ENCODE results near the gene DBX1.

The DBX1 gene

GRCh38 chr11:20155683-20156279 is 4.5 kb downstream of the DBX1 start:
- no peak for TF ChIP-seq GATA2 (IDR thresholded peaks at IDR 0.05; ENCODE audit: low read depth, low read length)
- no peak for TF ChIP-seq GATA3 (IDR thresholded peaks at IDR 0.05; ENCODE audit: low read depth, low read length)

- TF ChIP-seq GATA3 (IDR thresholded peaks at IDR 0.05; ENCODE audit: low read depth, low read length) (no peak), GATA2 (IDR thresholded peaks at IDR 0.05; ENCODE audit: low read depth, low read length) (no peak)
These were observed 5.9 kb downstream of the DBX1 start for GRCh38 chr11:20154381-20154780.

- no peak for TF ChIP-seq GATA2 (IDR thresholded peaks at IDR 0.05; ENCODE audit: low read depth, low read length)
- no peak for TF ChIP-seq GATA3 (IDR thresholded peaks at IDR 0.05; ENCODE audit: low read depth, low read length)
These were observed 21.6 kb downstream of the DBX1 start for GRCh38 chr11:20138707-20139106.

- TF ChIP-seq GATA2 (IDR thresholded peaks at IDR 0.05; ENCODE audit: low read depth, low read length) (no peak), GATA3 (IDR thresholded peaks at IDR 0.05; ENCODE audit: low read depth, low read length) (no peak)
These were observed 22.6 kb downstream of the DBX1 start for GRCh38 chr11:20137637-20138036.

- TF ChIP-seq GATA2 (IDR thresholded peaks at IDR 0.05; ENCODE audit: low read depth, low read length): no peak
- no peak for TF ChIP-seq GATA3 (IDR thresholded peaks at IDR 0.05; ENCODE audit: low read depth, low read length)
These were observed 25.1 kb downstream of the DBX1 start for GRCh38 chr11:20134991-20135736.

- no peak for TF ChIP-seq GATA3 (IDR thresholded peaks at IDR 0.05; ENCODE audit: low read depth, low read length)
- TF ChIP-seq GATA2 (IDR thresholded peaks at IDR 0.05; ENCODE audit: low read depth, low read length): no peak
These were observed 27.6 kb downstream of the DBX1 start for GRCh38 chr11:20132667-20133039.

- TF ChIP-seq GATA3 (IDR thresholded peaks at IDR 0.05; ENCODE audit: low read depth, low read length) (no peak), GATA2 (IDR thresholded peaks at IDR 0.05; ENCODE audit: low read depth, low read length) (no peak)
These were observed 28.2 kb downstream of the DBX1 start for GRCh38 chr11:20131788-20132666.

- TF ChIP-seq GATA3 (IDR thresholded peaks at IDR 0.05; ENCODE audit: low read depth, low read length): no peak
These were observed 30.6 kb downstream of the DBX1 start for GRCh38 chr11:20129665-20130064.

- TF ChIP-seq GATA2 (IDR thresholded peaks at IDR 0.05; ENCODE audit: low read depth, low read length) (no peak), GATA3 (IDR thresholded peaks at IDR 0.05; ENCODE audit: low read depth, low read length) (no peak)
These were observed 32.4 kb downstream of the DBX1 start for GRCh38 chr11:20127671-20128527.

GRCh38 chr11:20126724-20127123 is 33.6 kb downstream of the DBX1 start:
- no peak for TF ChIP-seq GATA3 (IDR thresholded peaks at IDR 0.05; ENCODE audit: low read depth, low read length)
- TF ChIP-seq GATA2 (IDR thresholded peaks at IDR 0.05; ENCODE audit: low read depth, low read length): no peak

GRCh38 chr11:20125927-20126326 is 34.3 kb downstream of the DBX1 start:
- TF ChIP-seq GATA2 (IDR thresholded peaks at IDR 0.05; ENCODE audit: low read depth, low read length): no peak
- no peak for TF ChIP-seq GATA3 (IDR thresholded peaks at IDR 0.05; ENCODE audit: low read depth, low read length)

- TF ChIP-seq GATA2 (IDR thresholded peaks at IDR 0.05; ENCODE audit: low read depth, low read length): no peak
- no peak for TF ChIP-seq GATA3 (IDR thresholded peaks at IDR 0.05; ENCODE audit: low read depth, low read length)
These were observed 38.1 kb downstream of the DBX1 start for GRCh38 chr11:20122131-20122530.

GRCh38 chr11:20120134-20120925 is 39.9 kb downstream of the DBX1 start:
- TF ChIP-seq GATA3 (IDR thresholded peaks at IDR 0.05; ENCODE audit: low read depth, low read length): no peak
- no peak for TF ChIP-seq GATA2 (IDR thresholded peaks at IDR 0.05; ENCODE audit: low read depth, low read length)
